Gastroesophageal sphincter (tissue), 3 donors: ENCODE results near the gene TNS3.

Experiments used
- EP300 ChIP-seq: sonication (generic); formaldehyde crosslinking; IDR thresholded peaks from one replicate; pipeline ENCODE4 v1.6.1; 2017; ENCODE audit warnings: antibody characterized with exemption, mild to moderate bottlenecking
- TF ChIP-seq, protein P1 (sequence below), 4 experiments: fragments of 200-600 bp in 2 of 4; fragments of 450-650 bp in 2 of 4; sonication (generic) in 1 of 4; IDR thresholded peaks; one replicate each; pipeline ENCODE4 v1.5.1; 2017 to 2019; ENCODE audit warnings: antibody characterized with exemption in 4 of 4, mild to moderate bottlenecking in 2 of 4, moderate library complexity in 2 of 4

DNA sequence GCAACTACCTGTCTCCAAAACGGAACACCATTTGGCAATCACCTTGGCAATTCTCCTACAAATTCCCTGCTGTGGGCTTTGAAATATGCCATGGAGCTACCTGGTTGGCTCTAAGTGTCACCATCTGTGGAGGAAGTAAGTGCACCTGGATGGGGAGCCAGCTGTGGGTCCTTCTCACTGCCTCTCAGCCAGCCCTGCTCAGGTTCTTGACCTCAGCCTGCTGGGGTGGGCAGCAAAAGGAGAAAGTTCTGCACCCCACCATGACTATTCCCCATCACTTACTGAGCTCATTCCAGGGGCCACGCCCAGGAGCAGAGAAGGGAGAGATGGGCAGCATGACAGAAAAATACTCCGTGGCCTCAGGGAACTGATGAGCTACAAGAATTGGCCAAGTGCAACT, 158.7 kb downstream of the TNS3 start:
- no peak for TF ChIP-seq EP300
- TF ChIP-seq, protein P1, sequence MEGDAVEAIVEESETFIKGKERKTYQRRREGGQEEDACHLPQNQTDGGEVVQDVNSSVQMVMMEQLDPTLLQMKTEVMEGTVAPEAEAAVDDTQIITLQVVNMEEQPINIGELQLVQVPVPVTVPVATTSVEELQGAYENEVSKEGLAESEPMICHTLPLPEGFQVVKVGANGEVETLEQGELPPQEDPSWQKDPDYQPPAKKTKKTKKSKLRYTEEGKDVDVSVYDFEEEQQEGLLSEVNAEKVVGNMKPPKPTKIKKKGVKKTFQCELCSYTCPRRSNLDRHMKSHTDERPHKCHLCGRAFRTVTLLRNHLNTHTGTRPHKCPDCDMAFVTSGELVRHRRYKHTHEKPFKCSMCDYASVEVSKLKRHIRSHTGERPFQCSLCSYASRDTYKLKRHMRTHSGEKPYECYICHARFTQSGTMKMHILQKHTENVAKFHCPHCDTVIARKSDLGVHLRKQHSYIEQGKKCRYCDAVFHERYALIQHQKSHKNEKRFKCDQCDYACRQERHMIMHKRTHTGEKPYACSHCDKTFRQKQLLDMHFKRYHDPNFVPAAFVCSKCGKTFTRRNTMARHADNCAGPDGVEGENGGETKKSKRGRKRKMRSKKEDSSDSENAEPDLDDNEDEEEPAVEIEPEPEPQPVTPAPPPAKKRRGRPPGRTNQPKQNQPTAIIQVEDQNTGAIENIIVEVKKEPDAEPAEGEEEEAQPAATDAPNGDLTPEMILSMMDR (IDR thresholded peaks at IDR 0.05): no peak
